ENCODE results near the gene DENND5A.
"Not testable (repeated sequence)": the region's sequence is repeated elsewhere in the genome, so short reads cannot be mapped to it uniquely, and the experiment has no call there.

DNA sequence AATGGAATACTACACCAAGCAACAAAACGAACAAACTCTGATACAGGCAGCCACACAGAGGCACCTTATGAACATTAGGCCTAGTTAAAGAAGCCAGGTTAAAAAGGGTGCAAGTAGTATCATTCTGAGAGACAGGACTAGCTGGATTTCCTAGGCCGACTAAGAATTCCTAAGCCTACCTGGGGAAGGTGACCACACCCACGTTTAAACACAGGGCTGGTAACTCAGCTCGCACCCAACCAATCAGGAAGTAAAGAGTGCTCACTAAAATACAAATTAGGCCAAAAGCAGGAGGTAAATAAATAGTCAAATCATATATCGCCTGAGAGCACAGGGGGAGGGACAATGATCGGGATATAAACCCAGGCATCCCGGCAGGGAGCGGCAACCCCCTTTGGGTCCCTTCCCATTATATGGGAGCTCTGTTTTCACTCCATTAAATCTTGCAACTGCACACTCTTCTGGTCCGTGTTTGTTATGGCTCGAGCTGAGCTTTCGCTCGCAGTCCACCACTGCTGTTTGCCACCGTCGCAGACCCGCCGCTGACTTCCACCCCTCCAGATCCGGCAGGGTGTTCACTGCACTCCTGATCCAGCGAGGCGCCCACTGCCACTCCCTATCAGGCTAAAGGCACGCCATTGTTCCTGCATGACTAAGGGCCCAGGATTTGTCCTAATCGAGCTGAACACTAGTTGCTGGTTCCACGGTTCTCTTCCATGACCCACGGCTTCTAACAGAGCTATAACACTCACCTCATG is 167.8 kb downstream of the DENND5A start:
- TF ChIP-seq POLR2A (IDR thresholded peaks at IDR 0.05): not testable (repeated sequence)
- TF ChIP-seq, protein P1, sequence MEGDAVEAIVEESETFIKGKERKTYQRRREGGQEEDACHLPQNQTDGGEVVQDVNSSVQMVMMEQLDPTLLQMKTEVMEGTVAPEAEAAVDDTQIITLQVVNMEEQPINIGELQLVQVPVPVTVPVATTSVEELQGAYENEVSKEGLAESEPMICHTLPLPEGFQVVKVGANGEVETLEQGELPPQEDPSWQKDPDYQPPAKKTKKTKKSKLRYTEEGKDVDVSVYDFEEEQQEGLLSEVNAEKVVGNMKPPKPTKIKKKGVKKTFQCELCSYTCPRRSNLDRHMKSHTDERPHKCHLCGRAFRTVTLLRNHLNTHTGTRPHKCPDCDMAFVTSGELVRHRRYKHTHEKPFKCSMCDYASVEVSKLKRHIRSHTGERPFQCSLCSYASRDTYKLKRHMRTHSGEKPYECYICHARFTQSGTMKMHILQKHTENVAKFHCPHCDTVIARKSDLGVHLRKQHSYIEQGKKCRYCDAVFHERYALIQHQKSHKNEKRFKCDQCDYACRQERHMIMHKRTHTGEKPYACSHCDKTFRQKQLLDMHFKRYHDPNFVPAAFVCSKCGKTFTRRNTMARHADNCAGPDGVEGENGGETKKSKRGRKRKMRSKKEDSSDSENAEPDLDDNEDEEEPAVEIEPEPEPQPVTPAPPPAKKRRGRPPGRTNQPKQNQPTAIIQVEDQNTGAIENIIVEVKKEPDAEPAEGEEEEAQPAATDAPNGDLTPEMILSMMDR (IDR thresholded peaks at IDR 0.05): not testable (repeated sequence)

Data from body of pancreas (tissue), 4 donors.